ENCODE measurements around the gene KCNH1.

- TF ChIP-seq CTCF (conservative IDR thresholded peaks at IDR 0.05; ENCODE audit: low read depth in 2 of 2) = no peak
- TF ChIP-seq POLR2AphosphoS5 (IDR thresholded peaks at IDR 0.05; ENCODE audit: low read depth) = no peak
- no peak for TF ChIP-seq ETS1 (IDR thresholded peaks at IDR 0.05)
- TF ChIP-seq EZH2 (IDR thresholded peaks at IDR 0.05; ENCODE audit: low read depth, unreplicated experiment) = no peak
- TF ChIP-seq EZH2phosphoT487 (IDR thresholded peaks at IDR 0.05; ENCODE audit: unreplicated experiment) = no peak
Measured at GRCh38 chr1:210677533-210677932, 456.4 kb downstream of the KCNH1 start.

Data from GM23338 (cell line).